Measurements from ENCODE around the gene COPB2. TPM values are rescaled to one million over a fixed set of nuclear protein-coding genes. Genes with fewer than 3 reads are reported as not detected.

COPB2 gene
- total and polyA plus RNA-seq, 2 of the 8 experiments (the other 6 are each of a cell fraction or from before 2014, with no cell fraction given) = 40.3 to 119 TPM

GRCh38 chr3:139307601-139308555, 81.6 kb downstream of the COPB2 start:
- peaks cover 0 to 4% (median 0%) of the 10 kb centered on the region in 4 experiments; a peak in 3 of 7 replicates for H3K4me1 ChIP-seq (replicated peaks in 1 of 4; ENCODE audit: control insufficient read depth in 3 of 4, insufficient read depth in 4 of 4, low read length in 3 of 4)
- no peak overlapping the region for H3K4me3 ChIP-seq (ENCODE audit: extremely low read depth in 1 of 4, insufficient read depth in 2 of 4, low read depth in 3 of 4, low read length in 4 of 4)
- no peak overlapping the region for H2BK120ac ChIP-seq (replicated peaks; ENCODE audit: low read depth, low read length)
- no peak overlapping the region for H4K5ac ChIP-seq (ENCODE audit: insufficient read length, low read depth, low read length)
- H4K91ac ChIP-seq (replicated peaks; ENCODE audit: insufficient read length, low read length) = no peak overlapping the region
- no peak overlapping the region for H3K23ac ChIP-seq (ENCODE audit: insufficient read length)
- no peak for FAIRE-seq
- no peaks in the 10 kb centered on the region for H4K20me1 ChIP-seq (replicated peaks in 1 of 2; ENCODE audit: control insufficient read depth in 1 of 2, insufficient read depth in 2 of 2, low read length in 2 of 2)
- H3K23me2 ChIP-seq (ENCODE audit: low read depth, low read length) = peaks cover 1% of the 10 kb centered on the region; the same call in 1 of the 2 replicates
- H3K4me2 ChIP-seq (ENCODE audit: insufficient read depth in 1 of 2, low read depth in 2 of 2, low read length in 2 of 2) = no peak overlapping the region
- H3K9me3 ChIP-seq (ENCODE audit: insufficient read depth in 2 of 2, low read depth in 1 of 2, low read length in 1 of 2) = no peaks in the 10 kb centered on the region
- no peaks in the 10 kb centered on the region for H3K79me2 ChIP-seq (ENCODE audit: control insufficient read depth in 1 of 2, insufficient read depth in 2 of 2, low read length in 2 of 2)
- H2BK5ac ChIP-seq (ENCODE audit: low read depth, low read length) = no peak overlapping the region
- no peak overlapping the region for H3K27ac ChIP-seq (ENCODE audit: low read depth, low read length)
- no peak overlapping the region for H2BK12ac ChIP-seq (ENCODE audit: low read depth, low read length)
- no peak overlapping the region for H3K56ac ChIP-seq (replicated peaks; ENCODE audit: insufficient read length, low read depth, low read length)
- no peak overlapping the region; the same call in 1 of the 2 replicates for H2AK5ac ChIP-seq (ENCODE audit: low read depth, low read length)
- ChIA-PET POLR2A (ENCODE audit: partially characterized antibody) (no interaction called here), CTCF (ENCODE audit: partially characterized antibody) (interaction anchor here (0.6 to 12.6 kb wide), 4 partner anchors 8 to 321 kb away, joined by 3 to 103 read pairs (median 3); no protein-coding TSS in a partner anchor)
- H4K8ac ChIP-seq (ENCODE audit: extremely low read depth, insufficient read depth, low read length) = peak overlapping the region; percentile 25; the same call in 1 of the 2 replicates
- no peak overlapping the region for H3K4ac ChIP-seq (replicated peaks; ENCODE audit: insufficient read length, low read depth, low read length)
- no peak overlapping the region for H3K14ac ChIP-seq (ENCODE audit: insufficient read length)
- H3K36me3 ChIP-seq (ENCODE audit: control insufficient read depth in 2 of 4, insufficient read depth in 4 of 4, low read length in 3 of 4) = no peaks in the 10 kb centered on the region
- no peak overlapping the region for H3K9ac ChIP-seq (replicated peaks in 1 of 4; ENCODE audit: extremely low read depth in 1 of 4, low read depth in 3 of 4, low read length in 3 of 4)
- no peaks in the 10 kb centered on the region for H3K27me3 ChIP-seq (replicated peaks in 1 of 4; ENCODE audit: control insufficient read depth in 3 of 4, extremely low read depth in 1 of 4, insufficient read depth in 3 of 4, low read length in 3 of 4)
- H2BK20ac ChIP-seq (ENCODE audit: low read length) = no peak overlapping the region
- no peaks in the 10 kb centered on the region for H3K79me1 ChIP-seq (ENCODE audit: low read depth, low read length)
- no peak overlapping the region for H2AFZ ChIP-seq (ENCODE audit: low read length)
- H3K18ac ChIP-seq (ENCODE audit: extremely low read depth, low read length) = no peak overlapping the region
- H2BK15ac ChIP-seq (ENCODE audit: low read length) = no peak overlapping the region
- 80% methylated on average over 6 of the region's 6 CpGs; no CpG with 5 or more reads in 1 of the 2 experiments for WGBS, 2 experiments (ENCODE audit: extremely low coverage in 1 of 2, insufficient coverage in 1 of 2, insufficient read length in 1 of 2, insufficient replicate concordance in 2 of 2, low coverage in 1 of 2, low lambda C conversion rate in 2 of 2, missing lambda C conversion rate in 1 of 2)
- DNase-seq (ENCODE audit: low read depth in 1 of 2, low spot score in 2 of 2) = no peak
- TF ChIP-seq CTBP2 (IDR thresholded peaks at IDR 0.05; ENCODE audit: borderline replicate concordance, insufficient read depth, insufficient read length, low read length) = no peak

All from H1 (cell line).